Measurements from ENCODE around the gene RALGPS1. TPM values are rescaled to one million over a fixed set of nuclear protein-coding genes. Genes with fewer than 3 reads are reported as not detected.
A peak's percentile ranks its signal among the peaks of the same experiment; 100 is the strongest.

Gene RALGPS1
- total RNA-seq, 1 experiment from 2014 or later = 0.87 TPM

GRCh38 chr9:127029548-127029947 lies 115.0 kb downstream of the RALGPS1 start:
- in situ Hi-C loops (cut with HindIII; ENCODE audit: low pct_unique_long_range_greater_than_20kb, low sequenced_read_pairs) = no loop called here
- no peak for DNase-seq (ENCODE audit: low read depth, low spot score)

GRCh38 chr9:127030814-127031740 lies 116.5 kb downstream of the RALGPS1 start:
- in situ Hi-C loops (cut with HindIII; ENCODE audit: low pct_unique_long_range_greater_than_20kb, low sequenced_read_pairs) = no loop called here

GRCh38 chr9:127032256-127032655 lies 117.7 kb downstream of the RALGPS1 start:
- DNase-seq (ENCODE audit: low read depth, low spot score) = no peak
- in situ Hi-C loops (cut with HindIII; ENCODE audit: low pct_unique_long_range_greater_than_20kb, low sequenced_read_pairs) = no loop called here

More at GRCh38 chr9:127030814-127031740, 116.5 kb downstream of the RALGPS1 start:
- no peak for DNase-seq (ENCODE audit: low read depth, low spot score)

GRCh38 chr9:127033061-127033460 lies 118.5 kb downstream of the RALGPS1 start:
- no peak for DNase-seq (ENCODE audit: low read depth, low spot score)
- in situ Hi-C loops (cut with HindIII; ENCODE audit: low pct_unique_long_range_greater_than_20kb, low sequenced_read_pairs) = no loop called here

GRCh38 chr9:127033789-127034188 lies 119.2 kb downstream of the RALGPS1 start:
- no peak for DNase-seq (ENCODE audit: low read depth, low spot score)
- in situ Hi-C loops (cut with HindIII; ENCODE audit: low pct_unique_long_range_greater_than_20kb, low sequenced_read_pairs) = no loop called here

GRCh38 chr9:127034691-127035090 lies 120.1 kb downstream of the RALGPS1 start:
- no peak for DNase-seq (ENCODE audit: low read depth, low spot score)
- in situ Hi-C loops (cut with HindIII; ENCODE audit: low pct_unique_long_range_greater_than_20kb, low sequenced_read_pairs) = no loop called here

- in situ Hi-C loops (cut with HindIII; ENCODE audit: low pct_unique_long_range_greater_than_20kb, low sequenced_read_pairs) = no loop called here
- no peak for DNase-seq (ENCODE audit: low read depth, low spot score)
These were observed 120.8 kb downstream of the RALGPS1 start for GRCh38 chr9:127035423-127035822.

GRCh38 chr9:127035948-127036347 lies 121.4 kb downstream of the RALGPS1 start:
- no peak for DNase-seq (ENCODE audit: low read depth, low spot score)
- in situ Hi-C loops (cut with HindIII; ENCODE audit: low pct_unique_long_range_greater_than_20kb, low sequenced_read_pairs) = no loop called here

GRCh38 chr9:127036437-127036836 lies 121.9 kb downstream of the RALGPS1 start:
- in situ Hi-C loops (cut with HindIII; ENCODE audit: low pct_unique_long_range_greater_than_20kb, low sequenced_read_pairs) = no loop called here
- no peak for DNase-seq (ENCODE audit: low read depth, low spot score)

GRCh38 chr9:127038531-127038930 lies 123.9 kb downstream of the RALGPS1 start:
- DNase-seq (ENCODE audit: low read depth, low spot score) = no peak
- in situ Hi-C loops (cut with HindIII; ENCODE audit: low pct_unique_long_range_greater_than_20kb, low sequenced_read_pairs) = no loop called here

GRCh38 chr9:127039492-127039891 lies 124.9 kb downstream of the RALGPS1 start:
- in situ Hi-C loops (cut with HindIII; ENCODE audit: low pct_unique_long_range_greater_than_20kb, low sequenced_read_pairs) = no loop called here
- no peak for DNase-seq (ENCODE audit: low read depth, low spot score)

GRCh38 chr9:127045148-127045547 lies 130.6 kb downstream of the RALGPS1 start:
- in situ Hi-C loops (cut with HindIII; ENCODE audit: low pct_unique_long_range_greater_than_20kb, low sequenced_read_pairs) = no loop called here
- DNase-seq (ENCODE audit: low read depth, low spot score) = no peak

GRCh38 chr9:127047971-127048370 lies 133.4 kb downstream of the RALGPS1 start:
- in situ Hi-C loops (cut with HindIII; ENCODE audit: low pct_unique_long_range_greater_than_20kb, low sequenced_read_pairs) = no loop called here
- no peak for DNase-seq (ENCODE audit: low read depth, low spot score)

GRCh38 chr9:127049044-127049443 lies 134.5 kb downstream of the RALGPS1 start:
- DNase-seq (ENCODE audit: low read depth, low spot score) = peak; percentile 78
- in situ Hi-C loops (cut with HindIII; ENCODE audit: low pct_unique_long_range_greater_than_20kb, low sequenced_read_pairs) = no loop called here

- no peak for DNase-seq (ENCODE audit: low read depth, low spot score)
- in situ Hi-C loops (cut with HindIII; ENCODE audit: low pct_unique_long_range_greater_than_20kb, low sequenced_read_pairs) = no loop called here
These were observed 135.0 kb downstream of the RALGPS1 start for GRCh38 chr9:127049581-127049980.

GRCh38 chr9:127050152-127050551 lies 135.6 kb downstream of the RALGPS1 start:
- DNase-seq (ENCODE audit: low read depth, low spot score) = no peak

GRCh38 chr9:127050591-127051001 lies 136.0 kb downstream of the RALGPS1 start:
- DNase-seq (ENCODE audit: low read depth, low spot score) = peak; percentile 55
- in situ Hi-C loops (cut with HindIII; ENCODE audit: low pct_unique_long_range_greater_than_20kb, low sequenced_read_pairs) = no loop called here

More at GRCh38 chr9:127050152-127050551, 135.6 kb downstream of the RALGPS1 start:
- in situ Hi-C loops (cut with HindIII; ENCODE audit: low pct_unique_long_range_greater_than_20kb, low sequenced_read_pairs) = no loop called here

- no peak for DNase-seq (ENCODE audit: low read depth, low spot score)
- in situ Hi-C loops (cut with HindIII; ENCODE audit: low pct_unique_long_range_greater_than_20kb, low sequenced_read_pairs) = no loop called here
These were observed 137.5 kb downstream of the RALGPS1 start for GRCh38 chr9:127051881-127052595.
